Measurements from ENCODE around the gene WNK1.
"Not testable (repeated sequence)": the region's sequence is repeated elsewhere in the genome, so short reads cannot be mapped to it uniquely, and the experiment has no call there.

The WNK1 gene

DNA sequence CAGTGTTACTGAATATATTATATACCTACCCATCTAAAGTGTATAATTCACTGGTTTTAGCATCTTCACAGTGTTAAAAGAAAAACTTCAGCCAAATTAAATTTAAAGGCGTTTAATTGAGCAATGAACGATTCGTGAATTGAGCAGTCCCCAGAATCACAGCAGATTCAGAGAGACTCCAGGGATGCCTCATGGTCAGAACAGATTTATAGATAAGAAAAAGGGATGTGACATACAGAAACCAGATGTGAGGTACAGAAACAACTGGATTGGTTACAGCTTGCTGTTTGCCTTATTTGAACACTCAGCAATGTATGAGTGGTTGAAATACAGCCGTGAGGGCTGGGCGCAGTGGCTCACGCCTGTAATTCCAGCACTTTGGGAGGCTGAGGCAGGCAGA, 84.6 kb downstream of the WNK1 start:
- H3K4me3 ChIP-seq (ENCODE audit: low read depth, low read length): no peak overlapping the region
- no peak for DNase-seq (ENCODE audit: low read depth)
- TF ChIP-seq, protein P1, sequence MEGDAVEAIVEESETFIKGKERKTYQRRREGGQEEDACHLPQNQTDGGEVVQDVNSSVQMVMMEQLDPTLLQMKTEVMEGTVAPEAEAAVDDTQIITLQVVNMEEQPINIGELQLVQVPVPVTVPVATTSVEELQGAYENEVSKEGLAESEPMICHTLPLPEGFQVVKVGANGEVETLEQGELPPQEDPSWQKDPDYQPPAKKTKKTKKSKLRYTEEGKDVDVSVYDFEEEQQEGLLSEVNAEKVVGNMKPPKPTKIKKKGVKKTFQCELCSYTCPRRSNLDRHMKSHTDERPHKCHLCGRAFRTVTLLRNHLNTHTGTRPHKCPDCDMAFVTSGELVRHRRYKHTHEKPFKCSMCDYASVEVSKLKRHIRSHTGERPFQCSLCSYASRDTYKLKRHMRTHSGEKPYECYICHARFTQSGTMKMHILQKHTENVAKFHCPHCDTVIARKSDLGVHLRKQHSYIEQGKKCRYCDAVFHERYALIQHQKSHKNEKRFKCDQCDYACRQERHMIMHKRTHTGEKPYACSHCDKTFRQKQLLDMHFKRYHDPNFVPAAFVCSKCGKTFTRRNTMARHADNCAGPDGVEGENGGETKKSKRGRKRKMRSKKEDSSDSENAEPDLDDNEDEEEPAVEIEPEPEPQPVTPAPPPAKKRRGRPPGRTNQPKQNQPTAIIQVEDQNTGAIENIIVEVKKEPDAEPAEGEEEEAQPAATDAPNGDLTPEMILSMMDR (IDR thresholded peaks at IDR 0.05; ENCODE audit: insufficient read depth, low read depth, low read length, missing control alignments): no peak

DNA sequence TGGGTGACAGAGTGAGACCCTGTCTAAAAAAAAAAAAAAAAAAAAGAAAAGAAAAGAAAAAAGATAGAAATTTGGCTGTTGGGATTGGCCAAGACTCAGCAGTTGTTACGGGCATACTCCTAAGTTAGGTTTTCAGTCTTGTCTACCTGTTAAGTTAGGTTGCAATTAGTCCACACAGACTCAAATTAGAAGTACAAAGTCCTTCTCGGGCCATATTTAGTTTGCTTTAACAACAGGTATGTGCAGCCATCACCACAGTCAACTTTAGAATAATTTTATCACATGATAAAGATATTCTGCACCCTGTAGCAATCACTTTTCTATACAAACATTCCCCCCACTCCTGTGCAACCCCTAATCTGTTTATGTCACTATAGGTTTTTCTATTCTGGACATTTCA, 85.2 kb downstream of the WNK1 start:
- TF ChIP-seq, protein P1 (IDR thresholded peaks at IDR 0.05; ENCODE audit: insufficient read depth, low read depth, low read length, missing control alignments): no peak
- DNase-seq (ENCODE audit: low read depth): no peak
- no peak overlapping the region for H3K4me3 ChIP-seq (ENCODE audit: low read depth, low read length)

GRCh38 chr12:843609-844008, 91.2 kb downstream of the WNK1 start:
- H3K4me3 ChIP-seq (ENCODE audit: low read depth, low read length): no peak overlapping the region
- TF ChIP-seq, protein P1 (IDR thresholded peaks at IDR 0.05; ENCODE audit: insufficient read depth, low read depth, low read length, missing control alignments): no peak
- no peak for DNase-seq (ENCODE audit: low read depth)

GRCh38 chr12:846421-846820, 94.0 kb downstream of the WNK1 start:
- TF ChIP-seq, protein P1 (IDR thresholded peaks at IDR 0.05; ENCODE audit: insufficient read depth, low read depth, low read length, missing control alignments): no peak
- H3K4me3 ChIP-seq (ENCODE audit: low read depth, low read length): no peak overlapping the region
- DNase-seq (ENCODE audit: low read depth): no peak

GRCh38 chr12:848173-848865, 95.9 kb downstream of the WNK1 start:
- no peak overlapping the region for H3K4me3 ChIP-seq (ENCODE audit: low read depth, low read length)
- TF ChIP-seq, protein P1 (IDR thresholded peaks at IDR 0.05; ENCODE audit: insufficient read depth, low read depth, low read length, missing control alignments): no peak
- DNase-seq (ENCODE audit: low read depth): no peak

GRCh38 chr12:848882-849527, 96.6 kb downstream of the WNK1 start:
- DNase-seq (ENCODE audit: low read depth): no peak
- TF ChIP-seq, protein P1 (IDR thresholded peaks at IDR 0.05; ENCODE audit: insufficient read depth, low read depth, low read length, missing control alignments): no peak
- H3K4me3 ChIP-seq (ENCODE audit: low read depth, low read length): no peak overlapping the region

- not testable (repeated sequence) for H3K4me3 ChIP-seq (ENCODE audit: low read depth, low read length); DNase-seq (ENCODE audit: low read depth)
Measured at GRCh38 chr12:849733-850437, 97.5 kb downstream of the WNK1 start.
